Colonic mucosa (tissue), 4 donors: ENCODE data around the gene DSP. TPM values are rescaled to one million over a fixed set of nuclear protein-coding genes. Genes with fewer than 3 reads are reported as not detected.

Experiments used
- DNase-seq: peaks from one replicate; pipeline ENCODE4 v3.0.0-alpha.2; 2020
- H3K27ac ChIP-seq: fragments of 200-600 bp; one replicate; pipeline ENCODE4 v1.8.0; 2021
- H3K27me3 ChIP-seq: fragments of 200-600 bp; one replicate; pipeline ENCODE4 v1.8.0; 2021
- H3K36me3 ChIP-seq: fragments of 200-600 bp; one replicate; pipeline ENCODE4 v1.8.0; 2021
- H3K4me1 ChIP-seq: fragments of 200-600 bp; one replicate; pipeline ENCODE4 v1.8.0; 2021; ENCODE audit warnings: mild to moderate bottlenecking
- H3K4me3 ChIP-seq: fragments of 200-600 bp; one replicate; pipeline ENCODE4 v1.8.0; 2021
- H3K9ac ChIP-seq, 2 donors: one replicate each; pipeline ENCODE4 v1.7.0; 2013; ENCODE audit warnings: control low read depth in 2 of 2, low read depth in 2 of 2, low read length in 2 of 2
- H3K9me3 ChIP-seq: fragments of 200-600 bp; one replicate; pipeline ENCODE4 v1.8.0; 2021
- intact Hi-C: fragments of 100-400 bp; cut with DNase I; formaldehyde crosslinking; loops from one replicate; pipeline ENCODE4 v1.14.1; 2022
- total RNA-seq, 2 donors: library from RNA; stranded (reverse); fragmentation: NEBNext Ultra II Directional in 1 of 2; extraction: Animal tissue kit (Norgen Biotek cat#: 25700) in 1 of 2; gene quantifications; one replicate each; pipeline ENCODE4 v1.2.1, GENCODE V29; 2021
- TF ChIP-seq, protein P1 (sequence below): fragments of 200-600 bp; IDR thresholded peaks from one replicate; pipeline ENCODE4 v1.8.0; 2022; ENCODE audit warnings: antibody characterized with exemption, mild to moderate bottlenecking
- donor health status: healthy.
- donor health status: DM: no; HTN: no; CAD: no.
- donor health status: DM: no; HTN: no; CAD: no.

Gene DSP
- total RNA-seq, 2 donors from 2014 or later: 201 to 250 TPM

DNA sequence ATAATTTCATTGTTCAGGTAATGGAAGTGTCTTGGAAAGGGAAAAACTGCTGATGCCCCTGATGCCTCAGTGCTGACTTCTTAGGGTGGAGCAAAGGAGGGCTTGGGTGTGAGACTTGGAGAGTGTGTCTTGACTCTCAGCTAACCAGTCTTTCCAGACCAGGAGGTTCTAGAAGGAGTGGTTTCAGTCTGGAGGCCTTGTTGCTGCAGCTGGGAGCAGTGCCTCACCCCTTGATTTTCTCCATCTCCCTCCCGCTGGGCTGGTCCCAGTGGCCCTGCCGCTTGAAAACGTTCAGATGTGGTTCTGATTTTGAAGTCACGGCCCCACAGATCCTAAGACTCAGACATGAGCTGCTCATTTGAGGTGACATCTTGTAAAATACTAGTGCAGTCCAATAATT is 5.4 kb downstream of the DSP start:
- Histone ChIP-seq H3K36me3 (no peaks in the 10 kb centered on the region), H3K9ac (peak overlapping the region in 1 of 2 donors; percentile 71), H3K27me3 (no peaks in the 10 kb centered on the region), H3K9me3 (no peaks in the 10 kb centered on the region), H3K4me3 (no peak overlapping the region), H3K27ac (peak overlapping the region; percentile 90), H3K4me1 (no peaks in the 10 kb centered on the region)
- intact Hi-C loops: no loop called here
- DNase-seq: peak; percentile 75
- TF ChIP-seq, protein P1, sequence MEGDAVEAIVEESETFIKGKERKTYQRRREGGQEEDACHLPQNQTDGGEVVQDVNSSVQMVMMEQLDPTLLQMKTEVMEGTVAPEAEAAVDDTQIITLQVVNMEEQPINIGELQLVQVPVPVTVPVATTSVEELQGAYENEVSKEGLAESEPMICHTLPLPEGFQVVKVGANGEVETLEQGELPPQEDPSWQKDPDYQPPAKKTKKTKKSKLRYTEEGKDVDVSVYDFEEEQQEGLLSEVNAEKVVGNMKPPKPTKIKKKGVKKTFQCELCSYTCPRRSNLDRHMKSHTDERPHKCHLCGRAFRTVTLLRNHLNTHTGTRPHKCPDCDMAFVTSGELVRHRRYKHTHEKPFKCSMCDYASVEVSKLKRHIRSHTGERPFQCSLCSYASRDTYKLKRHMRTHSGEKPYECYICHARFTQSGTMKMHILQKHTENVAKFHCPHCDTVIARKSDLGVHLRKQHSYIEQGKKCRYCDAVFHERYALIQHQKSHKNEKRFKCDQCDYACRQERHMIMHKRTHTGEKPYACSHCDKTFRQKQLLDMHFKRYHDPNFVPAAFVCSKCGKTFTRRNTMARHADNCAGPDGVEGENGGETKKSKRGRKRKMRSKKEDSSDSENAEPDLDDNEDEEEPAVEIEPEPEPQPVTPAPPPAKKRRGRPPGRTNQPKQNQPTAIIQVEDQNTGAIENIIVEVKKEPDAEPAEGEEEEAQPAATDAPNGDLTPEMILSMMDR: no peak

DNA sequence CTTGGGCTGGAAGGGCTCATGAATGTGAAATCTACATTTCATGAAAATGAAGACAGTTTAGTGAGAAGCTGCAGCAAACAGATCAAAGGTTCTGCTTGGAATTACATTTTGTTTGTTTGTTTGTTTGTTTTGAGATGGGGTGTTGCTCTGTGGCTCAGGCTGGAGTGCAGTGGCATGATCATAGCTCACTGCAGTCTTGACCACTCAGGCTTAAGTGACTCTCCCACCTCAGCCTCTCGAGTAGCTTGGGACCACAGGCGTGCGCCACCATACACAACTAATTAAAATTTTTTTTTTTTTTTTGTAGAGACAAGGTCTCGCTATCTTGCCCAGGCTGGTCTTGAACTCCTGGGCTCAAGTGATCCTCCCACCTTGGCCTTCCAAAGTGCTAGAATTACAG is 5.8 kb downstream of the DSP start:
- peak overlapping the region; percentile 90 for H3K27ac ChIP-seq

DNA sequence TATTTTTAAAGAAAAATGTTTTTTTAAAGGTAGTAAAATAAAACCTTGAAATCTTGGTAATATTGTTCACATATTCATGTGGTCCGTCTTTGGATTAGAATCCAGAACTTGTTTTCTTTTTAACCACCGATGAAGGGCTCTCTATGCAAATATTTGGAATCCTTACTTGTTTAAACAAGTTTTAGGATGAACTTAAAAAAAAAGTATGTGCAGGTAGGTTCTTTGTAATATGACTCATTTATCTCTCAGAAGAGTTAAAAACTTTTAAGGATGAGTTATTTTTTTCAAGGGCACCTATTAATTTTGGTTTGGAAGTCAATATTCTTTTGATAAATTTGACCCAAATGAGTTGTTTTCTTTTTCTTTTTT is 8.9 kb downstream of the DSP start:
- H3K27me3 ChIP-seq: no peaks in the 10 kb centered on the region
- no peaks in the 10 kb centered on the region for H3K9me3 ChIP-seq
- TF ChIP-seq, protein P1: no peak
- DNase-seq: no peak
- no peak overlapping the region for H3K4me3 ChIP-seq
- no peaks in the 10 kb centered on the region for H3K4me1 ChIP-seq
- H3K27ac ChIP-seq: no peak overlapping the region
- no peak overlapping the region for H3K9ac ChIP-seq
- intact Hi-C loops: no loop called here
- H3K36me3 ChIP-seq: no peaks in the 10 kb centered on the region

More for the DNA sequence above, 5.8 kb downstream of the DSP start:
- Histone ChIP-seq H3K4me1 (no peaks in the 10 kb centered on the region), H3K9me3 (no peaks in the 10 kb centered on the region), H3K4me3 (no peak overlapping the region), H3K36me3 (no peaks in the 10 kb centered on the region), H3K9ac (peak overlapping the region in 1 of 2 donors; percentile 71), H3K27me3 (no peaks in the 10 kb centered on the region)
- TF ChIP-seq, protein P1: no peak
- intact Hi-C loops: no loop called here
- DNase-seq: no peak

DNA sequence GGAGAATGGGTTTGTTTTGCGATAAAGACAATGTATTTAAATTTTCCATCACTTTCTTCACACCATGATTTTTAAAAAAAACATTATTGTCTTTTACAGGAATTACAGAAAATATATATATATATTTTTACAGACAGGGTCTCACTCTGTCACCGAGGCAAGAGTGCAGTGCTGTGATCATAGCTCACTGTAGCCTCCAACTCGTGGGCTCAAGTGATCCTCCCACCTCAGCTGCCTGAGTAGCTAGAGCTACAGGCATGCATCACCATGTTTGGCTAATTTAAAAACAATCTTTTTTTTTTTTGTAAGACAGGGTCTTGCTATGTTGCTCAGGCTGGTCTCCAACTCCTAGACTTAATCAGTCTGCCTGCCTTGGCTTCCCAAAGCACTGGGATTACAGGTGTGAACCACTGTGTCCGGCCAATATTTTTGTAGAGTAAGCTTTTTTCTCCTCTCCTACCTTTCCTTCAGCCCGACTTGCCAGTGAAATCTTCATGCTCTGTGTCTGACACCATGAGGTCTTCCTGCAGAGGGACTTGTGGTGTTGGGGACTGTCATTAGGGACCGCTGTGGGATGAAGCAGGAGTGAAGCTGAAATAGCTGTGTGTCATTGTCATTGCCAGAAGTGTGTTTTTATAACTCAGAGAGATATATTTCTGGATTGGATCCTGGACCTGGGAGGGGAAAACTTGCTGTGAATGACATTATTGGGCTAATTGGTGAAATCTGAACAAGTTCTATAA is 13.2 kb downstream of the DSP start:
- Histone ChIP-seq H3K9ac (no peak overlapping the region), H3K9me3 (no peaks in the 10 kb centered on the region), H3K4me3 (no peak overlapping the region), H3K36me3 (no peaks in the 10 kb centered on the region), H3K27me3 (no peaks in the 10 kb centered on the region), H3K4me1 (no peaks in the 10 kb centered on the region), H3K27ac (no peak overlapping the region)
- TF ChIP-seq, protein P1: no peak
- intact Hi-C loops: no loop called here
- DNase-seq: no peak

DNA sequence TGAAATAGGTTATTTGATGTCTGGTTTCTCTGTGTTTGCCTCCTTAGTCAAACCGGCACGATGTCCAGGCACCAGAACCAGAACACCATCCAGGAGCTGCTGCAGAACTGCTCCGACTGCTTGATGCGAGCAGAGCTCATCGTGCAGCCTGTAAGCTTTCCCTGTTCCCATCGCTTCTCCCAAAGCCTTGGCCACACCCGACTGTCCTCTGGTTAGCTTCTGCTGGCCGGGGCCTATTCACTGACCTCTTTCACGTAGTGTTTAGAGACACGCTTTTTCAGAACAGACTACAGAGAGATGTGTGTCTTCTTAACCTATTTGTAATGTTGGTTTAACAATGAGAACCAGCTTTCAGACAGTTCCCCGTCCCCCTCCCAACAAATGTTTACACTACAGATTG is 14.2 kb downstream of the DSP start:
- Histone ChIP-seq H3K9ac (no peak overlapping the region), H3K9me3 (no peaks in the 10 kb centered on the region), H3K4me1 (no peaks in the 10 kb centered on the region), H3K4me3 (no peak overlapping the region), H3K27me3 (no peaks in the 10 kb centered on the region), H3K27ac (no peak overlapping the region), H3K36me3 (no peaks in the 10 kb centered on the region)
- no peak for DNase-seq
- intact Hi-C loops: no loop called here
- TF ChIP-seq, protein P1: no peak
